ENCODE data around the gene SIDT1.

The SIDT1 gene

GRCh38 chr3:113594066-113594465 lies 61.7 kb downstream of the SIDT1 start:
- H3K4me3 ChIP-seq (ENCODE audit: low read length): no peak overlapping the region
- no peaks in the 10 kb centered on the region for H3K27me3 ChIP-seq (ENCODE audit: low read depth, low read length)
- no peaks in the 10 kb centered on the region for H4K20me1 ChIP-seq (ENCODE audit: insufficient read depth, low read length)
- H2AFZ ChIP-seq (ENCODE audit: low read depth, low read length): no peak overlapping the region
- H3K36me3 ChIP-seq (replicated peaks; ENCODE audit: low read depth, low read length): no peaks in the 10 kb centered on the region
- H3K4me1 ChIP-seq (ENCODE audit: low read length): no peaks in the 10 kb centered on the region
- no peak overlapping the region for H3K9ac ChIP-seq (ENCODE audit: low read length)
- no peaks in the 10 kb centered on the region for H3K79me2 ChIP-seq (ENCODE audit: low read length)
- no peak overlapping the region for H3K27ac ChIP-seq (ENCODE audit: low read length)
- no peaks in the 10 kb centered on the region for H3K9me3 ChIP-seq (ENCODE audit: insufficient read depth, low read length)
- no peak overlapping the region for H3K4me2 ChIP-seq (ENCODE audit: low read length)
- no peak for TF ChIP-seq CTCF (IDR thresholded peaks at IDR 0.05; ENCODE audit: low read depth, low read length)
- TF ChIP-seq EZH2phosphoT487 (IDR thresholded peaks at IDR 0.05; ENCODE audit: low read depth): no peak

- H3K36me3 ChIP-seq (replicated peaks; ENCODE audit: low read depth, low read length): no peaks in the 10 kb centered on the region
- H2AFZ ChIP-seq (ENCODE audit: low read depth, low read length): no peak overlapping the region
Measured at GRCh38 chr3:113597596-113598354, 65.4 kb downstream of the SIDT1 start.

GRCh38 chr3:113600418-113601182 lies 68.2 kb downstream of the SIDT1 start:
- Histone ChIP-seq H3K27me3 (ENCODE audit: low read depth, low read length) (0 out of 2 replicates have a peak, but pooled peaks cover 6% of the 10 kb centered on the region), H3K27ac (ENCODE audit: low read length) (no peak overlapping the region)
- TF ChIP-seq CTCF (IDR thresholded peaks at IDR 0.05; ENCODE audit: low read depth, low read length) (no peak), EZH2phosphoT487 (IDR thresholded peaks at IDR 0.05; ENCODE audit: low read depth) (no peak)

More at GRCh38 chr3:113597596-113598354, 65.4 kb downstream of the SIDT1 start:
- no peak overlapping the region for H3K4me2 ChIP-seq (ENCODE audit: low read length)
- no peaks in the 10 kb centered on the region for H4K20me1 ChIP-seq (ENCODE audit: insufficient read depth, low read length)
- TF ChIP-seq EZH2phosphoT487 (IDR thresholded peaks at IDR 0.05; ENCODE audit: low read depth) (no peak), CTCF (IDR thresholded peaks at IDR 0.05; ENCODE audit: low read depth, low read length) (no peak)
- H3K27me3 ChIP-seq (ENCODE audit: low read depth, low read length): 0 out of 2 replicates have a peak, but pooled peaks cover under 1% of the 10 kb centered on the region
- H3K4me1 ChIP-seq (ENCODE audit: low read length): no peaks in the 10 kb centered on the region
- no peak overlapping the region for H3K4me3 ChIP-seq (ENCODE audit: low read length)
- H3K9me3 ChIP-seq (ENCODE audit: insufficient read depth, low read length): no peaks in the 10 kb centered on the region
- no peak overlapping the region for H3K27ac ChIP-seq (ENCODE audit: low read length)
- H3K9ac ChIP-seq (ENCODE audit: low read length): no peak overlapping the region
- H3K79me2 ChIP-seq (ENCODE audit: low read length): no peaks in the 10 kb centered on the region

GRCh38 chr3:113601240-113601639 lies 68.9 kb downstream of the SIDT1 start:
- H3K36me3 ChIP-seq (replicated peaks; ENCODE audit: low read depth, low read length): no peaks in the 10 kb centered on the region
- H3K9ac ChIP-seq (ENCODE audit: low read length): no peak overlapping the region
- H3K27me3 ChIP-seq (ENCODE audit: low read depth, low read length): 0 out of 2 replicates have a peak, but pooled peaks cover 6% of the 10 kb centered on the region
- H2AFZ ChIP-seq (ENCODE audit: low read depth, low read length): no peak overlapping the region
- no peaks in the 10 kb centered on the region for H3K9me3 ChIP-seq (ENCODE audit: insufficient read depth, low read length)
- H4K20me1 ChIP-seq (ENCODE audit: insufficient read depth, low read length): no peaks in the 10 kb centered on the region
- H3K4me2 ChIP-seq (ENCODE audit: low read length): no peak overlapping the region
- H3K79me2 ChIP-seq (ENCODE audit: low read length): no peaks in the 10 kb centered on the region
- peaks cover 3% of the 10 kb centered on the region for H3K4me1 ChIP-seq (ENCODE audit: low read length)
- TF ChIP-seq CTCF (IDR thresholded peaks at IDR 0.05; ENCODE audit: low read depth, low read length) (no peak), EZH2phosphoT487 (IDR thresholded peaks at IDR 0.05; ENCODE audit: low read depth) (no peak)
- no peak overlapping the region for H3K27ac ChIP-seq (ENCODE audit: low read length)
- no peak overlapping the region for H3K4me3 ChIP-seq (ENCODE audit: low read length)

More at GRCh38 chr3:113600418-113601182, 68.2 kb downstream of the SIDT1 start:
- Histone ChIP-seq H3K4me2 (ENCODE audit: low read length) (no peak overlapping the region), H4K20me1 (ENCODE audit: insufficient read depth, low read length) (no peaks in the 10 kb centered on the region), H3K9me3 (ENCODE audit: insufficient read depth, low read length) (no peaks in the 10 kb centered on the region), H3K36me3 (replicated peaks; ENCODE audit: low read depth, low read length) (no peaks in the 10 kb centered on the region), H3K79me2 (ENCODE audit: low read length) (no peaks in the 10 kb centered on the region), H3K9ac (ENCODE audit: low read length) (no peak overlapping the region), H3K4me1 (ENCODE audit: low read length) (no peaks in the 10 kb centered on the region), H3K4me3 (ENCODE audit: low read length) (no peak overlapping the region), H2AFZ (ENCODE audit: low read depth, low read length) (no peak overlapping the region)
